Myocyte (in vitro differentiated cells): ENCODE measurements around the gene APOC3. TPM values are rescaled to one million over a fixed set of nuclear protein-coding genes. Genes with fewer than 3 reads are reported as not detected.

ENCODE experiments used
- DNase-seq: peaks from one replicate; pipeline ENCODE4 v3.0.0-alpha.2; 2012; ENCODE audit warnings: low read depth
- total RNA-seq: library from RNA; depleted of rRNA; stranded (reverse); fragments of >200 nt; gene quantifications from 2 replicates; pipeline ENCODE4 v1.2.3, GENCODE V29; 2014

Gene APOC3
- total RNA-seq, 1 donor from 2014 or later, result not detected

- no peak for DNase-seq
Measured at GRCh38 chr11:116847612-116848011, 17.9 kb downstream of the APOC3 start.

GRCh38 chr11:116849060-116849459 is 19.4 kb downstream of the APOC3 start:
- DNase-seq, result no peak

GRCh38 chr11:116849486-116849885 is 19.8 kb downstream of the APOC3 start:
- no peak for DNase-seq

DNA sequence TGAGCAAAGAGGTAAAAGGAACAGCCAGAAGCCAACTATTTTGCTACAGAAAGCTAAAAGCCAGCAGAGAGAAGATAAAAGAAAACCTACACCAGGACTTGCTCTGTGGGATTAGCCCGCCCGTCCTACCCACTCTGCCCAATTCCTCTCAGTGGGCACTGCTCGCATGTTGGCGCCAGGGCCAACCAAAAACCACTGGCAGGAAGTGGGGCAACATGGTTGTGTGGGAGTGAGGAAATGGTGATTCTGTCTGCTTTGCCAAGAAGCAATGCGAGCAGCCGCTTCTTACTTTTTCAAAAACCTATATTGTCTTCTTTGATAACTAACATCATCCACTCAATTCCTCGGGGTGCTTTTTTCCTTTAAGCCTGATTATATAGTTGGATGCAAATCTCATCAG is 21.9 kb downstream of the APOC3 start:
- DNase-seq, result no peak

- peak; percentile 26 for DNase-seq
Measured at GRCh38 chr11:116852261-116853031, 22.7 kb downstream of the APOC3 start.

DNA sequence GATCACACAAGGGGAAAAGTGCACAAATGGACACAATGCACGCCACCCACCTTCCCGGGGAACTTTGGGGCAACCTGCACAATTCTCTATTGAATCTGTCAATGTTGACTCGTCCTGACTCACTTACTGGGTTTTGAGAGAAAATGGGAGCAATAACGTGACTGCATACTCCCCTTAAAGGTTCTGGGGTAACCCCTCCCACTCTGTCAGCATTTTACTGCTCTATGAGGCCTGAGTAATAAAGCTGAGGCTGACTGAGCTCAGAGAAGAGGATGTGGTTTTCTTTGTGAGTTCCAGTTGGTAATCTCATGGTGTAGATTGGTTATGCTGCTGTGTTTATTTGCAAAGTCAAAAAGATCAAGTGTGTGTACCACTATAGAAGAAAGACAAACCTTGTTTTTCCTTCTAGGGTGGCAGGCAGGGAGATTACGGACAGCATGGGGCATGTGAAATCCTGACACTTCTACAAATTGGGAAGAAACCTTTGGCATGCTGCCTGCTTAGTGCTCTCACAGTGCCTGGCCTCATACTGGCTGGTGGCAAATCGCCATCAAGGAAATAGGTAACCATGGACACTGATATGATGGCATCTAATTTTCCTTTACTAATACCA is 23.9 kb downstream of the APOC3 start:
- DNase-seq, result peak; percentile 64

GRCh38 chr11:116855413-116855812 is 25.7 kb downstream of the APOC3 start:
- no peak for DNase-seq

- DNase-seq, result no peak
Measured at GRCh38 chr11:116856423-116856822, 26.7 kb downstream of the APOC3 start.

DNA sequence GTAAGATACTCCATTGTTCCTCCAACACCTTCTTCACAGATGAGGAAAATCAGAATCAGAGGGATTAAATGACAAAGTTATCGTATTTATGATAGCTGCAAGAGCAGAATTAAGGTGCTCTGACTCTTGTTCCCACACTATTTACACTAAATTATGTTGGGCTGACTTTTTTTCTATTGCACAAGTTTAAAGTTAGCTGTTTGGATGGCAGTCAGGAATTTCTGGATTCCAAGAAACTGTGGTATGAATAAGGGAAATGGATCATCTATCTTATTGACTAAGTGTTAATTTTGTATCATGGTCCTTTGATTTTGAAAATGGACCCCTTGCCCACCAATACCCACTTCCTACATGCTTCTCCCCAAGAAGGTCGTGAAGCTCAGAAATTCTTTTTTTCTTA is 27.6 kb downstream of the APOC3 start:
- DNase-seq, result no peak

DNA sequence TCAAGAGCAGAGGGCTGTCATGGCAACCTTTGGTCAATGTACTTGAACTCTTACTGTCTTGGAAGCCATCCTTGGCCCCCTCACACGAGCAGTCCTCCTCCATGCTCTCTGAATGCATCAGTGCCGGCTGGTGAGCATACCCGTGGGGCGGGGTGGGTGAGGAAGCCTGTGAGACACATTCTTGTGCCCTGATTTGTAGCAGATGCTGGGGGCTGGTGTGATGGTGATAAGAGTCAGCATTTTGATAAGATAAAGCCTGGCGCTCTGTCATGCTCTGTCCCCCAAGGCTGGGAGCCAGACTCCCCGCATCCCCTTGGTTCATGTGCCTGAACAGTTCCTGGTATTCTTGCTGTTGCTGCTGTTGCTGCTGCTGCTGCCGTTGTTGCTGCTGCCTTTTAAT is 28.2 kb downstream of the APOC3 start:
- DNase-seq, result no peak

DNA sequence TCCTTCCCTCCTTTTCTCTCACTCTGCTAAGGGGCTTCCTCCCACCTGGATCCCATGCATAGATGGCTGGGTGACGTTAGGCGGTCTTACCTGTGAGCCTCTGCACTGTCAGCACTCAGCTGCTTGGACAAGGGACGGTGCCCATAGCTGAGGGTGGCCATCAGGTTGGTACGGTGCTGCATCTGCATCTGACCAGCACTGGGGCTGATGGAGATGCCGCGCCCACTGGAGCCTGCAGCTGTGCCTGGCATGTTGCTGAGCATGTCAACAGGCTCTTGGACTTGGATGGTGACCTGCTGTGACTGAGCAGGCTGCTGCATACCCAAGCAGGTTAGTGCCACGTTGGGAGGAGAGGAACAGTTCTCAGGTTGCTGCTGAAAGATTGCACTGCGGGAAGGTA is 29.5 kb downstream of the APOC3 start:
- DNase-seq, result no peak

GRCh38 chr11:116860303-116860702 is 30.6 kb downstream of the APOC3 start:
- no peak for DNase-seq

DNA sequence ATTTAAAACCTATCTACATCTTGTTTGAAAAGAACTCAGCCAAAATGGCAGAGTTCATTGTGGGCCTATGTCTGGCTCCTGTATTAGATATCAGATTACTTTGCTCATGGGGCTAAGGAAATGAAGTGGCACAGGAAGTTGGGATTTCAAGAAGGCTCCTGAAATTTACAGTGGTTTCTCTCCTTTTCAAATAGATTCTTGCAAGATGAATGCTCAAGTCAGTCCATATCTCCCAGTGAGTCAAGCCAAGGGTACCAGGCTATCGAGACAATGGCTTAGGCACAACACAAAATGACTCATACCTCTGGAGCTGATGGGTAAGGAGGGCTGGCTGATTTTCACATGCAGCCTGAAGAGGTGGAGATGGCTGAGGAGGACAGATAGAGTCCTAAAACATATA is 31.8 kb downstream of the APOC3 start:
- DNase-seq, result peak; percentile 22

DNA sequence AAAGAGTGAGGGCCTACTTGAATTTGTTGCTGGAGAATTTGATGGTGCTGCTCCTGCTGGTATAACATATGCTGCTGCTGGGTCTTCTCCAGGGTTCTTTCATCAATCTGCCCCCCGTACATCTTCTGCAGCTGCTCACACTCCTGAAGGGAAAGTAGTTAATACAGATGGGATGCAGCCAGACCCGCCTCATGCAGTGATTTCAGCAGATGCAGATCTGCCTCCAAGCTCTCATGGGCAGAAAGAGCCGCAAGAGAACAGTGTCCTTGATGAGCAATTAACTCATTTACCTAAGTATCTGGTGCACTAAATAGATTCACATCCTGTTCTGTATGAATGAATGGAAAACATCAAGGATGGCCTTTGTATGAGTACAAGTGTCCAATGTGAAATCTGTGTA is 32.5 kb downstream of the APOC3 start:
- no peak for DNase-seq

GRCh38 chr11:116862951-116863350 is 33.2 kb downstream of the APOC3 start:
- DNase-seq, result no peak

DNA sequence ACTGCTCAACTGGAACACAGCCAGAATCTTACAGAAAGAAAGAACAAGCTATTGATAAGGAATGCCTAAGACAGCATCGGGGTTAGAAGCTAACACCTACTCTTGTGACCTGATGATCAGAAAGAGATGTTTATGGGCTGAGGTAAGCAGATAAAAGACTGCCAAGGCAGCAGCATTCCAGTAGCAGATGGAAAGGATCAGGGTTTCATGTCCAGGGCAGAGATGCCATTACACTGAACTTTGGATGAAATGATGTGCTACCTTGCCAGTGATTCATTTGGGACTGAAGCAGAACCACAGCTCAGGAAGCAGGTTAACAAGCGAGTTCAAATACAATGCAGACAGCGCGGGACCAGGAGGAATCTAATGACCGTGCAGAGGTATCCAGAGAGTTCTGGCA is 34.8 kb downstream of the APOC3 start:
- no peak for DNase-seq

- no peak for DNase-seq
Measured at GRCh38 chr11:116865696-116866095, 36.0 kb downstream of the APOC3 start.

DNA sequence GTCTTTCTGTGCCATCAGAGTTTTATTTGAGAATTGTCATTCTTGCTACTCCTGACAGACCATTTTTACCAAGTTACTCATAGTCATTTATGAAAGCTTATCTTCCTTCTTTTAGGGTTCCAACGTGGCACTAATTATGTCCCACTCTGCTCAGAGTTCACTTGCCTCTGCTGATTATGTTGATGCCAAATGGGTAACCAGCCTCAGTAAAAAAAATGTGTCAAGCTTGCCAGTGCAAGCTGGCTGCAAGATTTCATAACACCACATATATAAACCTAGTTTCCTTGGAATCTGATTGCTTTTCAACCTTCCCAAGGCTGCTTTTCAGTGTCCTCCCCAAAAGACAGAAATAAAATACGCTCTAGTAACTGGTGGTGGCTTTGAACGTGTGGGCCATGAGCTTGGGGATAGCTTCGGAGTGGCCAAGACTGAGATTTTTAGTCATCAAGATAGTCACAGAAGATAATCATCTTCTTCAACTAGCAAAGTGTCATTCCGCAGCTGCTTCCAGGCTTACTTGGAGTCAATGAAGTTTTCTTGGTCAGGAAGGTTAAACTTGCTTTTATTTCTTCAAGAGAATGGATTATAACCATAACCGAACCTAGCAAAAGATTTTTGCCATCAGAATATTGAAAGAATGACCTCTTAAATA is 37.2 kb downstream of the APOC3 start:
- DNase-seq, result no peak

DNA sequence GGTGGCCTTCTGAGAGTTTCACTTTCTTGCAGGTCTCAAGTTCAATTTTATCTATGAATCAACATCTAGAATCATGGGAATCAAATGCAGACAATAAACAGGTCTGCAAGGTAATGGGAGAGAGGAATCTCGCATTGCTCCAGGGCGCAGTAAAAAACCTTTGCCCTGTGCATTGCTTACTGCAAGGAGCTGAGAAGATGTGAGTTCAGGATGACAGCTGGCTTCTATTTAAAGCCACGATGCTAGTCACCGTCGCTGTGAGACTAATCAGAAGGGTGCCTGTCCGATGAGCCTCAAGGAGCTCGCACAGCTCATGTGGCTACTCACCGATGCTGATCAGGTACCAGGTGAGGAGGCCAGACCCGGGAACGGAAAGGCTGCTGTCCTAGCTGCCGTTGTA is 37.9 kb downstream of the APOC3 start:
- DNase-seq, result no peak

GRCh38 chr11:116868066-116868465 is 38.4 kb downstream of the APOC3 start:
- no peak for DNase-seq

DNA sequence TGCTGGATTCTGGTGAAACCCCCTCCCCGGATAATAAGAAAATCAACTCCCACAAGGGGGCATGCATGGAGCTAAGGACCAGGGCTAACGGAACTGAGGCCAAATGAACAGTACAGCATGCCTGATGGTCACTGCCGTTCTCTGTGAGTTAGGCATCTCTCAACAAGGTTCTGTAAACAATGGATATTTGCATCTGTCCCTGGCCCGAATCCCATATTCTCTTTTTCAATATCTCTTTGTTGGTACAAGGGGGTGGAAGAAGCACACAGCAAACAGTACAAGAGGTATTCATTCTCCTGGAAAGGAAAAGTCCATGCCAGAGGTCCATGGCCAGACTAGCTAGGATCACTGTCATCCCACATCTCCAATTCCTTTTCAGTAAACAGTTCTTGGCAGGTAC is 39.9 kb downstream of the APOC3 start:
- no peak for DNase-seq

DNA sequence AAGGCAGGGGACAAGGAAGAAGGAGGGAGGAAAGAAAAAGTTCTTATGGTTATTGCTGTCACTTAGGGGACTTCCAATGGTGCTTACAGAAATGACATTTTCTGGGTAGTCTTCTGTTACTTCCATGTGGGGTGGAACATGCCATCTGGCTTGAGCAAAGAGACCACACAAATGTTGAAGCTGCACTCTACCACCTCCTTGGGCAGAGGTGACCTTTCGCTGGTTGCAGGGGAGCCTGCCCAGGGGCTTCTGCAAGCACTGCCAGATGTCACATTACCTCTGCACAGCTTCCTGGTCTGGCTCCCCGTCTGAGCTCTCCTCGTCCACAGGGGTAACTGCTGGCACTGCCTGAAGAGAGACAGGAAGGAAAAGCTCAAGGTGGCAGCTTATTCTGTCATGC is 40.3 kb downstream of the APOC3 start:
- DNase-seq, result no peak

DNA sequence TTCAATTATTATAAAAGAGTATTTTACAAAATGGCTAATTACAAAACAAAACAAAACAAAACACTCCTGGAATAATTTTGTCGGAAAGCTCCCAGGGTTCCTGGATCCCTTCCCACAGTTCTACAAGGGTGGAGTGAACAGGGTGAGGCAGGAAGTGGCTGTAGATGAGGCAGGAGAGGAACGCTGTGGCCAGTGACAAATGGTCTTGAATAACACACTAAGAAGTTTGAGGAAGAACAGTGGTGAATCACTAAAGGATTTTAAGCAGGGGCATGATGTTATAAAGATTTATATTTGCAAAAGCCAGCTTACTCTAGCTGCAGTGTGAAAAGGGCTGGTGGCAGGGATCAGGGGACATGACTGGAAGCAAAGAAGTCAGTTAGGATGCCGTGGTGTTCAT is 41.5 kb downstream of the APOC3 start:
- peak; percentile 90 for DNase-seq
